NCI-H146 treated with DMSO at 0.1 percent for 48 hours (cell line): ENCODE measurements around the gene POLR2M.

ENCODE experiments used
- DNase-seq: peaks from one replicate; lab custom pipeline; 2025; ENCODE audit not compliant: unreplicated experiment; lab: John Stamatoyannopoulos, UW

Gene POLR2M

DNA sequence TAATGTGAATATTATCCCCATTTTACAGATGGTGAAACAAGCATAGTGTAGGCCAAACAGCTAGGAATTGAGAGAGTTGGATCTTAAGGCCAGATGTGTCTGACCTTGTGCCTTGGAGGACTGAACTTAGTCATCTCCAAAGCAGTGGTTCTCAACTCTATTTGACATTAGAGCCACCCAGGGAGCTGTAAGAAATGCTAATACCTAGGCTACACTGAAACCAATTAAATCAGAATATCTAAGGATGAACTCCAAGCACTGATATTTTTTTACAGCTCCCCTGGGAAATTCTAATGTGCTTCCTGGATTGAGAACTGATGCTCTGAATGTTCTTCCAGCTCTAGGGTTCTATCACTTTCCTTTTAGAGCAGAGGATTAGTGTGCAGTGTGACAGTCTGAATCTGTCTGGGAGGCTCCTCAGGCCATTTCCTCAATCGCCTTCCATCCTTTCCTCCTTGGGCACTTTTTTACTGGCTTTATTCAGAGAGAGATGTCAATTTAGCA lies 32.3 kb downstream of the POLR2M start:
- DNase-seq = no peak

DNA sequence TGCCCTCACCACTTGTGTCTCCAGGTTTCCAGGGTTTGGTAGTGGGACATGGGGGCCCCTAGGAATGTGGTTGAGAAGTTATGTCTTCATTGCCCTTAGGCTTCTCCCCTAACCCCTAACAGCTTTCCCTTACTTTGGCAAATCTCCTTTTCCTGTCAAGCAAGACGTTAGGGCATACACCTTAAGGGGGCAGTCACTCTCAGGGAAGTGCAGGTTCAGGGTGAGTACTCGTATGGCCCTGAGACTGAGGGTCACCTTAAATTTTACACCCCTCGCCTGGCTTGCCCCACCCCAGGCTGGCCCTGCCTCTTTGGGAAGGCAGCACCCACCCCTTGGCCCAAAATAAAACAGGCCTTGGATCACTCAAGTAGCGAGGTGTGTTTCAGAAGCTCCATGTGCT lies 33.5 kb downstream of the POLR2M start:
- DNase-seq = no peak

DNA sequence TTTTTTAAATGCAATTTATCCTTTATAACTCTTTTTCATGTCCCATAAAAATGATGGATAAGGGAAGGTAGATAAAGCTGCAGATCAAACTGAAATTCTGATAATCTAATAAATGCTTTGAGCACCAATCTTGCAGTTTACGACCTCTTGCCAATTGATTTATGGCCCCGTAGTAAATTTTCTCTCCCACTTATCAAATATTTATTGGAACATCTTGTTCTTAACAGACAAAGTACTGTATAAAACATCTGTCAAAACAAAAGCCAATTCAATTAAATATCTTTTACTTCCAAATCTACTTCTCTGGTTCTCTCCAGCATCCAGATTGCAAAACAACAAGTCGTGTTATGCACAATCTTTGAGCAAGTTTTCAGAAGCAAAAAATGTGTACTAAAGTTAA lies 34.6 kb downstream of the POLR2M start:
- DNase-seq = no peak

DNA sequence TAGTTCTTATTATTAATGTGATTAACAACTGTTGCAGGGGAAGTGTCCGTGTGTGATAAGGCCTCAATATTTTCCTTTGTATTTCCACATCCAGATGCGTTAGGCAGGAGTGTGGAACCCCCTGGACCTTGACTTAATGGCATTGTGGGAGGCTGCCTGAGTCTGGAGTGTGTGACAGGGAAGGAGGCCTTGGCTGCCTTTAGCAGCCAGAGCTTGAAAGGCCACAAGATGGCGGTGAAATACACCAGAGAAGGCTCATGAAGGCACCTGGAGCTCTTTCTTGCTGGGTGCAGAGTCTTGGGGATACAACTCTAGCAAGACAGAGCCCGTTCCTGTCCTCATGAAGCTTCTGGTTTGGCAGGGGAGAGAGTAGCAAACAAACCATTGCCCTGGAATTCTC lies 36.9 kb downstream of the POLR2M start:
- DNase-seq = no peak

DNA sequence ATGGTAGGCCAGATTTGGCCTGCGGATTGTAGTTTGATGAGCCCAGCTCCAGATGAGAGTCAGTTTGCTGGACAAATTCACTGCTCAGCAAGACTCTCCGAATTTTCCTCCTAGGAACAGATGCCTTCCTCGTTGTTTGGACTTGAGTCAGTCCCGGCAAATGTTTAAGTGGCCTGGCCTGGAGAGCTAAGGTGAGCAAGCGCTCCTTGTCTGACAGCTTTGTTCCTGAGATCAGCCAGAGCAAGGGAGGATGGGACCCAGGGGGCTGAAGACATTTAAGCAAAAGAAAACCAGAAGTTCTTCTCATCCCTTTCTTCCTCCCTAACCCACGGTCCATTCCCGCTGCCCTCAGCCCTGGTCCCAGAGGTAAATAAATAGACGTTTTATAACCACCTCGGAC lies 40.3 kb downstream of the POLR2M start:
- no peak for DNase-seq

DNA sequence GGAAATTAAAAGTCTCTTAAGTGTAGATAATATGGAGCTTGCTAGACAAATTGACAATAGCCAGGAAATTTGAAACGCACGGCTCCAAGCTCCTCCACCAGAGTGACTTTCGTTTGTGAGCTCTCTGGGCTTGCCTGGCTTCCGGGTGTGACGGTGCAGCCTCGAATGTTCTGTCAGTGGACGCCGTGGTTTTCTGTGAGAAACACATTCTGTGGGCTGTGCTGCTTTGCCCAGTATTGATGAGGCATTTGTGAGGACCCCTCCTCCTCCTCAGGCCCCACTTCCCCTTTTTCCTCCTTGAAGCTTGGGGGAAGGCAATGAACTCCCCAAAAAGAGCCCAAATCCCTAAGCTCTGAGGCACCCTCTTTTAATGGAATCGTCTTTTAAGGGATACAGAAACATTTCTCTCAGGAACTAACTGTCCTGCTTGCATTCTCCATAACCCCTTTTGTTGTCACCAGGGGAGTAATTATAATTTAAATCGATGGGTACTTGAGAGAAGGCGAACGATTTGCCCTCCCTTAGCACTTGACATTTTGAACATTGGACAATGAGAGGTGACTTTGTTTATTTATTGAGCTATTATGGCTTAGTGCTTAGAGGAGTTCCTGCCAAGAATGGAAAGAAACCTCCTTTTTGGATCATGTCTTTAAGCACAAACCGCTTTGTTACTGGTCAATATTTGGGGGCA lies 40.8 kb downstream of the POLR2M start:
- no peak for DNase-seq

DNA sequence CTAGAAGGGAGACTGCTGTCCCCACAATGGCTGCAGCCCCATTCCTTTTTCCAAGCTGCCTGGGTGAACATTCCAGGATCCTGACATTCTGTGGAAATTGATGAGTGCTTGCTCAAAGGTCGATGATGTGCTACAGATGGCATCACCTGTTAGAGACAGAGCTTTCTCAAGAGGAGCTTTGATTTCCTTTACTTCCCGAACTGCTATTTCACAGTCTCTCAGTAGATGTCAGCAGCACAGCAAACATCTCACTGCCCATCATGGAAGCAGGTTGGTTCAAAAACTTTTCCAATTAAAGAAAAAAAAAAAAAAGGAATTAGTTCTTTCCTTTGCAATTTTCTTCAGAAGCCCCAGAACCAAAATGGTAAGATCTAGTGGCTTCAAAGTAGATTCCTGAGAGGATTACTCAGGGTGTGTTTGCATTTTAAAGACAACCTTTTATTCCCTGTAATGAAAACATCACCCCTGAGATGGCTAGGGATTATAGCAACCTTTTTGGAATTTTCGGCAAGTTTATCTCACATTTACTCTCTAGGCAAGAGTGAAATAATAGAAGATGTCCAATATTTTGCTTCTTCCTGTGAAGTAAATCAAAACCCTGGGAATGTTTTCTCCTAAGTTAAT lies 44.8 kb downstream of the POLR2M start:
- no peak for DNase-seq

DNA sequence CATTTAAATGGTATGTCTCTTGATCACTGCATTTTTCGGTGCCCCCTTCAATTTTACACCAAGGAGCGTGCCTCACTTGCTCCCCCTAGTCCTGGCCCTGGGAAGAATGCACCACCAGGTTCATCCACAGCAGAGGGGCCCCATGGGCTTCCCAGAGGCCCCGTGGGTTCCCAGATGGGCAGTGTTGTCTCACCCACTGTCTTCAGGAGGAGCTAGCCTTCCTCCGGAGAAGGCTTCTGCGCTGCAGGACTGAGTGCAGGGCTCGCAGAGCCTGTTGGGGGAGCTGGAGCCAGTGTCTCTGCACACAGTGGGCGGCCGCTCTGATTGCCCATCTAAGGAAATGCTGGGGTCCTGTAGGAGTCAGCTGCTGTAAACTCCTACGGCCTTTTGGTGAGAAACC lies 45.9 kb downstream of the POLR2M start:
- DNase-seq = no peak

DNA sequence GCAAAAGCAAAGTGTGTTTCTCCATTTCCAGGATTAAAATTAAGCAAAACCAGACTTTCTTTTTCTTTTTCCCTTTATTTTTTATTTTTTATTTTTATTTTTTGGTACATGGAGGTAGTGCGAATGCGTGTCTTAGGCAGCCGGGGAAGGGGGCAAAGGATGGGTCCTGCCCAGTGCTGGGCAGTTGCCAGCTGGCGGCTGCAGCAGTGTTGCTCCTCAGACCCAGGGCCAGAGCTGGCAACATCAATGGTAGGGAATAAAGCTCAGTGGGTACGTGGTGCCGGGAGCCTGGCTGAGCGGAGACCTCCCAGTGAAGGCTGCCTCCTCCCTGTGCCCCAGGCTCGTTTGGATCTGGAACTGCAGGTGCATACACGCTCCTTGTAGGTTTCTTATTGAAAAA lies 46.3 kb downstream of the POLR2M start:
- DNase-seq = no peak

DNA sequence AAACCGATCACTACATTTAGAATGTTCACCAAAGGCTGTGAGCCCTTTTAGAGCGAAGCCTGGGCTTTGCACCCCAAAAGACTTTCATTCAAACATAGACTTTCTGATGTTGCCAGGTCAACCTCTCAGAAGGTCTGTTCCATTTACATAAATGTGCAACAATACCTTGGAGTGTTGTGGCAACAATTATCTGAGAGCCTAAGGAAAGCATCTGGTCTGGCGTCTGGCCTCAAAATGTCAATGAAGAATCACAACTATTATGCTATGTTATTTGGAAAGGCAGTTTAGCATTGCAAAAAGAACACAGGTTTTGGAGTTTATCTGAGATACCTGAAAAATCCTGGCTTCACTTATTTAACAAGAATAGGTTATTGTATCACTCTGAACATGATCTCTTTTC lies 50.0 kb downstream of the POLR2M start:
- DNase-seq = no peak

DNA sequence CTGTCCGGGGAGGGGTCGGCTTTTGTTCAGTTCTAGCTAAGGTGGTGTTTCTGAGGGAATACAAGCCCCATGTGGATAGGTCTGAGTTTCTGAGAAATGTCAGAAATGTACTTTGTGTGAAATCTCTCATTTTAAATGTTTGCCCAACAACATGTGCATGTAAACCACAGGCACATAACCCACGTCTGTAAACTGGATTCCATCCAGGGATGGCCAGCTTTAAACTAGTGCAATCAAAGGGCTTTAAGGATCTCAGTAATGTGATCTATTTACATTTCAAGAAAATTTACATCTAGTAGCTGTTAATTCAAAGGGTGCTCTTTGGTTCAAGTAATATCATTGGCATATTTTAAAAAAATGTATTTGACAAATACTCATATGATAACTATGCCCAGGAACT lies 52.0 kb downstream of the POLR2M start:
- DNase-seq = no peak

DNA sequence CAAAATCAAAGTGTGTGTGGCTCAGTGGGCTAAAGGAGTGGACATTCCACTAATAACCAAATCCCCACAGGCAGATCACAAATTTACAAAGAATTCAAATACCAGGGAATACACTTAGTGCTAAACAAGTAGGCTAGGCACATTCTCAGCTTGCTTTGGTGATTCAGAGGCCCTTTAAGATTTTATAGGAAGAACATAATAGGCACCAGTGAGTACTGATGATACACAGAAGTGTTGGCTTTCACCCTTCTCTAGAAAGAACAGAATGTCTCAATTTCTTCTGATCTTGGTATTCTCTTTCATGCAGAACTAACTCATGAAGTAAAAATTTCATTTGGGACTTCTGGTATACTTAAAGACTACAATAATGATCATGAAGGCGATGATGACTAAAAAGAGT lies 55.0 kb downstream of the POLR2M start:
- no peak for DNase-seq

DNA sequence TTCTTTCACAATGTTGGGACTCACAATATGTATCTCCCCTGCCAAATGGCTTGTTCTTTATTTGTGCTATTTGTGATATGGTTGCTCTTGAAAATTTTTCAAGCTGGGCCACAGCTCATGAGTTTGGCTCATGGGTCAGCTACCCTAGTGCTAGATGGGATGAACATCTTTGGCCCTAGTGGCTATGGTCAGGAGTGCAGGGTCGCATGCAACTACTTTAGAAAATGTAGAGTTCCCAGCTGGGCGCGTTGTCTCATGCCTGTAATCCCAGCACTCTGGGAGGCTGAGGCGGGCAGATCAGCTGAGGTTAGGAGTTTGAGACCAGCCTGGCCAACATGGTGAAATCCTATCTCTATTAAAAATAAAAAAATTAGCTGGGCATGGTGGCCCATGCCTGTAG lies 55.8 kb downstream of the POLR2M start:
- DNase-seq = no peak

DNA sequence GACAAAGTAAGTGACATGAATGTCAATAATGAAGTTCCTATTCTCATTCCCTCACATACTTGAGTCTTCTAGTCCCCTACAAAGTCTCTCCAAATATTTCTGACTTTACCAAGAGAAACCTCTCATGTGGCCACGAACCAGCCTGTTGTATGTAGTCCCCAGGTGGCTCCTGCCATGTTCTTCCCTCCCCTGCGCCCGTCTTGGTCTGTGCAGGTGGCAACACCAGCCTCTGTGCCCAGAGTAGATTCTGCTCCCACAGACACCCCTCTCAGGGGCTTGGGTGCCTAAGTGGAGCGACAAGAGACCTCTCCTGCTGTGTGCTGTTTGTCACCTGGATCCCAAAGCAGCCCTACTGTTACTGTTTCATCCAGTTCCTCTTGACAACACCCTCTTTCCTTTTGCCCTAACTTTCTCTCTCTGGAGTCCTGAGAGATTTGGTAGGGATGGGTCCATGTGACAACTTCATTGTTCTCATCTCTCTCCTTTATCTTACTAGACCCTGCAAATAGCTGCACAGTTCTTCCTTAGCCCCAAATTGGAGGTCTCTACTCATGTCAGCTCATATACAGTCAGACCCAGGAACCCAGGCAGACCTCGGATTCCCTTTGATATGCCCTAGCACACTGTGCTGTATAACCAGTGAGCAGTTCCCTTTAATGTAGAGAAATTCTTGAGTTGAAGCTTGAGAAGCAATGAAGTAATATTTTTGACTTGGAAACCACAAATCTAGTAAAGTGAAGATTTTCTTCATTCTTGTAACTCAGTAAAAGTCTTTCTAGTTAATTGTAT lies 56.9 kb downstream of the POLR2M start:
- no peak for DNase-seq
